Posterior cingulate gyrus (tissue), 11 donors: ENCODE results near the gene RRAS2.
"Not testable (repeated sequence)": the region's sequence is repeated elsewhere in the genome, so short reads cannot be mapped to it uniquely, and the experiment has no call there.

Source experiments
- DNase-seq, 10 donors: peaks; one replicate each; pipeline versions ENCODE4 v3.0.0 to v3.0.0-alpha.2; 2020 to 2021; ENCODE audit warnings: mixed read lengths in 3 of 10
- intact Hi-C: fragments of 100-400 bp; cut with DNase I; formaldehyde crosslinking; loops from one replicate; pipeline ENCODE4 v1.15.1; 2023

The RRAS2 gene

GRCh38 chr11:14358729-14359439, at the start of gene RRAS2:
Gene RRAS2 (minus strand): TSS chr11:14359183. CDS start chr11:14358870, 313 bp downstream.
- intact Hi-C loops = no loop called here
- peak; percentile 34 to 94 (median 68) for DNase-seq

- DNase-seq = no peak
- intact Hi-C loops = no loop called here
These were observed 49.6 kb upstream of the RRAS2 start for GRCh38 chr11:14408612-14409011.

GRCh38 chr11:14406116-14406515, 47.1 kb upstream of the RRAS2 start:
- intact Hi-C loops, DNase-seq: not testable (repeated sequence)

DNA sequence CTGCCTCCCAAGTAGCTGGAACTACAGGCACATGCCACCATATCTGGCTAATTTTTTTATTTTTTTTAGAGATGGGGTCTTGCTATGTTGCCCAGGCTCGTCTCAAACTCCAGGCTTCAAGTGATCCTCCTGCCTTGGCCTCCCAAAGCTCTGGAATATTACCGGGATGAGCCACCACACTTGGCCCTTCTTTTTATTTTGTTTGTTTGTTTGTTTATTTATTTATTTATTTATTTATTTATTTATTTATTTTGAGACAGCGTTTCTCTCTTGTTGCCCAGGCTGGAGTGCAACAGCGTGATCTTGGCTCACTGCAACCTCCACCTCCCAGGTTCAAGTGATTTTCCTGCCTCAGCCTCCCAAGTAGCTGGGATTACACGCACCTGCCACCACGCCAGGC, 44.5 kb upstream of the RRAS2 start:
- intact Hi-C loops, DNase-seq: not testable (repeated sequence)

- DNase-seq = no peak
- intact Hi-C loops = no loop called here
These were observed 40.1 kb upstream of the RRAS2 start for GRCh38 chr11:14399087-14399486.

- intact Hi-C loops = no loop called here
- no peak for DNase-seq
These were observed 37.3 kb upstream of the RRAS2 start for GRCh38 chr11:14396273-14396672.

- intact Hi-C loops = no loop called here
- DNase-seq = no peak
These were observed 34.9 kb upstream of the RRAS2 start for GRCh38 chr11:14393889-14394288.

DNA sequence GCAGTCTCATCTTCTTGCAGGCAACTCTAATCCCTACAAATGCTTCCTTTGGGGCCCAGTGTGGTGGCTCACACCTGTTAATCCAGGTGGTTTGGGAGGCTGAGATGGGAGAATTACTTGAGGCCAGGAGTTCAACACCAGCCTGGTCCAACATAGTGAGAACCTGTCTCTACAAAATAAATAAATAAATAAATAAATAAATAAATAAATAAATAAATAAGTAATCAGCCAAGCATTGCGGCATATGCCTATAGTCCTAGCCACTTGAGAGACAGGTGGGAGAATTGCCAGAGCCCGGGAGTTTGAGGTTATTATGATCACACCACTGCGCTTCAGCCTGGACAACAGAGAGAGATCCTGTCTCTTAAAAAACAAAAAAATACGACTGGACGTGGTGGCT, 34.1 kb upstream of the RRAS2 start:
- DNase-seq = no peak
- intact Hi-C loops = no loop called here

- no peak for DNase-seq
- intact Hi-C loops = no loop called here
These were observed 31.7 kb upstream of the RRAS2 start for GRCh38 chr11:14390669-14391068.

DNA sequence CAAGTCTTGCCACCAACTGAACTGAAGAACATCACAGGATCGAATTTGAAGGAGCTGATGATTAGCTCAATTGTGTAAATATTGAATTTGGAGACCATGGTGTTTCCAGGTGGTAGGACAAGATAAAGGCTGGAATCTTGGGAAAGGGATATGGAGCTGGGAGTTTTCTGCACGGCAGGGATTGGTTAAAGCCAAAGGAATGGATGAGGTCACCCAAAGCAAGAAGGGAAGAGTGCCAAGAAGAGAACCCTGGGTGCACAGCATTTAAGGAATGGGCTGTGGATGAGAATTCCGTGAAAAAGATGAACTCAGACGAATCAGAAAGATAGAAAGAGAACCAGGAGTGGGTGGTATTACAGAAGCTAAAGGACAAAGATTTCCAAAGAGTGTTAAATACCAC, 29.4 kb upstream of the RRAS2 start:
- DNase-seq = no peak
- intact Hi-C loops = no loop called here

- peak; percentile 67 to 97 (median 79) for DNase-seq
These were observed 28.0 kb upstream of the RRAS2 start for GRCh38 chr11:14386895-14387480.

GRCh38 chr11:14386081-14386480, 27.1 kb upstream of the RRAS2 start:
- no peak for DNase-seq
- intact Hi-C loops = no loop called here

More at GRCh38 chr11:14386895-14387480, 28.0 kb upstream of the RRAS2 start:
- intact Hi-C loops = no loop called here

DNA sequence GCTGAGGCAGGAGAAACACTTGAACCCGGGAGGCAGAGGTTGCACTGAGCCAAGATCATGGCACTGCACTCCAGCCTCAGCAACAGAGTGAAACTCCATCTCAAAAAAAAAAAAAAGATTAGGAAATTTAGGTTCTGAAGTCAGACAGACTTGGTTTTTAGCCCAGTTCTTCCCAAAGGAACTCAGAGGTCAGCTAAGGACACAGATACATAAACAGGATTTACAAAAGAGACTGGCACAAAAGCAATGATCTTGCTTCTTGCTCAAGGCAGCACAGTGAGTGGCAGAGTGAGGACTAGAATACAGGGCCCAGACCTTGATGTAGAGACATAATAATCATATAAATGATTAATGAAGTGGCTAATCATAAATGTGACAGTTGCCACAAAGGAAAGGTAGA, 25.4 kb upstream of the RRAS2 start:
- DNase-seq = no peak
- intact Hi-C loops = no loop called here

DNA sequence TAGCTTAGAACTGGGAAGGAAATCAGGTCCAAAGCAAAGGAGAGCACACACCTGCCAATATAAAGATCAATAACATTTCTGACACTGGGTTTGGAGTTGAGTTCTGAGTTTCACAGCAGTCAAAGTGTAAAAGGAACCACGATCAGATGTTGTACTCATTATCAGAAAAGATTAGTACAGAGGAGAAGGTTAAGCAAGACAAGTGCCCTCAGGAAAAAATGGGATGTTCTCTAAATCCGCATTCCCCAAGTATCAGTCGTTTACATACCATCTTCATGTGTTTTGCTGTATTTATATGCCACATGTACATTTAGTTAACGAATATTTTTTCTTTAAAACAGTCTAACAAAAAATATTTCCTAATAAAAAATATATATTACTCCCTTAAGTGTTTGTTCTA, 23.0 kb upstream of the RRAS2 start:
- intact Hi-C loops = no loop called here
- no peak for DNase-seq

GRCh38 chr11:14380947-14381561, 22.1 kb upstream of the RRAS2 start:
- intact Hi-C loops = no loop called here
- DNase-seq = peak; percentile 58 to 95 (median 74)

- DNase-seq = no peak
- intact Hi-C loops = no loop called here
These were observed 21.3 kb upstream of the RRAS2 start for GRCh38 chr11:14380125-14380936.

DNA sequence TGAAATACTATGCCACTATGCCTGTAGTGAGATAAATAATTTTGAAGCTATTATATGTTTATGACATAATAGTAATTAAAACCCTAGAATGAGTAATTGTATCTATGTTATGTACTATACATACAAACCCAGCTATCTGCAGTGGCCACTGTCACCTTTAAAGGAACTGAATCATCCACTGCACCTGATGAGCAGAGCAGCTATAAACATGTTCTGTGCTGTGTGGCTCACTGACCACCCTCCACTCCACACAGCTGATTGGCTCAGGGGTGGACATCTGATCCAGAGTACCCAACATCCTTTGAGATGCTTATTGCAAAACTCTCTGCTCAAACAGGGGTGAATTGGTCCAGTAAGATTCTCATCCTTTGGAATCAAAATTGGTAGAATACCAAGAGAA, 19.2 kb upstream of the RRAS2 start:
- intact Hi-C loops = no loop called here
- DNase-seq = no peak

GRCh38 chr11:14376920-14377319, 17.9 kb upstream of the RRAS2 start:
- no peak for DNase-seq
- intact Hi-C loops = no loop called here

DNA sequence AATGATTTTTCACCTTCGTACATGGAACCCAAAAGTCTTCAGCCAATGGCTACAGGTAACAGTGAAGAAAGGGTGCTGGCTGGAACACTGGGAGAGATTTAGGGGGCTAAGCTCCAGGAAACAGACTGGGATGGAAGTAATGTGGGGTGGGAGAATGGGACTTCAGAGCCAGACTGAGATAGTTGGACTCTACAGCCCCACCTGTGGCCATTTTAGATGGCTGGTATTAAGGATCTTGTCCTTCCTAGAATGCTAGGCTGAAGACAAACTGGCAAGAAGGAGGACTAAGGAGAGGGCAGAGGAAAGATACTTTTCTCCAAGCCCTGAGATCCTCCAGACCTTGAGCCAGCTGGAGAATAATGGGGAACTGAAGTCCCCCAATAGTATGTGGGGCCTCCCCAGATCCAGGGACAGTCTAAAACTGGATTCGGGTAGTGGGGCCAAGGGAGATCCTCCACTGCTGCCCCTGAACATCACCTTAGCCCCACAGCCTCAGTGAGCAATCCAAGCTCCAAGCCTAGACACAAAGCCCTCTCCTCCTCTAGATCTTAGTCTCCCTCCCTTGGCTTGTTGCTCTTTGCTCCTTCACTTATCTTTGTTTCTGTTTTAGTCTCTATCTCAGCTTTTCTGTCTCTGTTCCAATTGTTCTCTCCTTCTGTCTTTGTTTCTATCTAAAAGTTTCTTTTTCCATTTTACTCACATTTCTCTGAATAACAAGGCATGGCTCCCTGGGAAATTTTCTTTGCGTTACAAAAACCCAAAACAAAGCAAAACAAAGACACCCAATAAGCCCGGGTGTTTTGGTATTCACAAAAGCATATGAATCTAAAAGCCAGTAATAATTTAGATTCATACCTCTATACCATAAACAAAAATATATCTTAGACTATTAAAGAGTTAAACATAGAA, 16.2 kb upstream of the RRAS2 start:
- no peak for DNase-seq
- intact Hi-C loops = no loop called here
